HG03095 (cell line): Measurements from ENCODE around the gene POU6F2.
"Not testable (repeated sequence)": the region's sequence is repeated elsewhere in the genome, so short reads cannot be mapped to it uniquely, and the experiment has no call there.

Experiments
- ATAC-seq: cut with Tn5 transposase; IDR thresholded peaks from one replicate; pipeline ENCODE4 v1.9.1; 2021; ENCODE audit warnings: moderate library complexity; ENCODE audit not compliant: unreplicated experiment

Gene POU6F2

GRCh38 chr7:38992203-38992602, 14.5 kb downstream of the POU6F2 start:
- no peak for ATAC-seq

DNA sequence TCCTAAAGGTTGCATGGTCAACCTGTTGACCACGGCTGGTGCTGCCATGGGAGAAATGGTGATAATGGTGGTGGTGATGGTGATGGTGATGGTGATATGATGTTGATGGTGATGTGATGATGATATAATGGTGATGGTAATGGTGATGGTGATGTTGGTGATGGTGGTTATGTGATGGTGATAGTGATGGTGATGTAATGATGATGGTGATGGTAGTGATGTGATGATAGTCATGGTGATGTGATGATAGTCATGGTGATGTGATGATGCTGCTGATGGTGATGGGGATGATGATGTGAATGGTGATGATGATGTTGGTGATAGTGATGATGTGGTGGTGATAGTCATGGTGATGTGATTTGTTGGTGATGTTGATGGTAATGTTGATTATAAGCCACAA, 23.9 kb downstream of the POU6F2 start:
- no peak for ATAC-seq

GRCh38 chr7:39002755-39003154, 25.0 kb downstream of the POU6F2 start:
- ATAC-seq: no peak

- ATAC-seq: no peak
Observed at GRCh38 chr7:39005036-39005435, 27.3 kb downstream of the POU6F2 start.

DNA sequence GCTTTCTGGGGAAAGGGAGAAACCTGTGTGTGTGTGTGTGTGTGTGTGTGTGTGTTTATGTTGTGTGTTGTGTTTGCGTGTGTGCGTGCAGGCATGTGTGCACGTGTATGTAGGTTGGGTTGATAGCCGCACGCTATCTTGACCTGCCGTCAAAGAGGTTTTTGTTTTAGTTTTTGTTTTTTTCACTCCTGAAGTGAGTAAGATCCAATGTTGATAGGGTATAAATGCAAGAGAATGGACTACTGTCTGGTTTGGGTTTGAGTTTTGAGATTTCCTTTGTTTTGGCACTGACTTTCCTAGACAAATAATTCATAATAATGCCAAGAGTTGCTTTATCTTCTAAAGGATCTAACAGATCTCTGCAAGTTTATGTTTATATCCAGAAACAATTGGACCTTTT, 27.8 kb downstream of the POU6F2 start:
- ATAC-seq: no peak

DNA sequence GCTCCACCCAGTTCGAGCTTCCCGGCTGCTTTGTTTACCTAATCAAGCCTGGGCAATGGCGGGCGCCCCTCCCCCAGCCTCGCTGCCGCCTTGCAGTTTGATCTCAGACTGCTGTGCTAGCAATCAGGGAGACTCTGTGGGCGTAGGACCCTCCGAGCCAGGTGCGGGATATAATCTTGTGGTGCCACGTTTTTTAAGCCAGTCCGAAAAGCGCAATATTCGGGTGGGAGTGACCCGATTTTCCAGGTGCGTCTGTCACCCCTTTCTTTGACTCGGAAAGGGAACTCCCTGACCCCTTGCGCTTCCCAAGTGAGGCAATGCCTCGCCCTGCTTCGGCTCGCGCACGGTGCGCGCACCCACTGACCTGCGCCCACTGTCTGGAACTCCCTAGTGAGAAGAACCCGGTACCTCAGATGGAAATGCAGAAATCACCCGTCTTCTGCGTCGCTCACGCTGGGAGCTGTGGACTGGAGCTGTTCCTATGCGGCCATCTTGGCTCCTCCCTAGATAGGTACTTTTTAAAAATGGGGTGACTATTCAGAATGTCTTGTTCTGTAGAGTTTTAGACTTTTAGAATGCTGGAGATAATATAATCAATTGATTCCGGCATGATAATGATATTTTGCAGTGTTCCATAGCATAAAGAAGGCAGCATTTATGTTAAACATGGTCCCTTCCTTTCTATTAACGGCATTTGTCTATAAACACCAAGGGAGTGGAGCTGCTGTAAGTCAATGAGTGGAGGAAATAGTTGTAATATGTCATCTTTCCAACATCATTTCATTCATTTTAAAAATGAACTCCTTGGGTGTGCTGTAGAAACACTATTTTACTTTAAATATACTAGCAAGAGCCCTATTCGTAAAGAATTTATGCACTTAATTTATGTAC, 35.6 kb downstream of the POU6F2 start:
- not testable (repeated sequence) for ATAC-seq

DNA sequence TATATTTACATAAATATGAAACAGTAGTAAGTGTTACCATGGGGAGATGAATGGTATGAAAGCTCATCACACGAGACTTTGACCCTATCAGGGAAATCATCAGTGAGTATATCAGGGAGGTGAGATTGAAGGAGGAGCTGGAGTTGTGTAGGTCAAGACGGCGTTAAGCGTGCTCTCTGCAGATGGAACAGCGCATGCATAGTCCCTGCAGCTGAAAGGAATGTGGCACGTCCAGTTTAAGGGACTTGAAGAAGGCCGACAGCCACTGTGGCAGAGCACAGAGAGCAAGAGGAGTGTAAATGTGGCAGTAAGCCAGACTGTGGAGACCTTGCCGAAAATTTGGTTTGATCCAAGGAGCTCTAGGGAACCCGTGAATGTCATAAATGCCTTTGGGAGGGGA, 38.9 kb downstream of the POU6F2 start:
- no peak for ATAC-seq

DNA sequence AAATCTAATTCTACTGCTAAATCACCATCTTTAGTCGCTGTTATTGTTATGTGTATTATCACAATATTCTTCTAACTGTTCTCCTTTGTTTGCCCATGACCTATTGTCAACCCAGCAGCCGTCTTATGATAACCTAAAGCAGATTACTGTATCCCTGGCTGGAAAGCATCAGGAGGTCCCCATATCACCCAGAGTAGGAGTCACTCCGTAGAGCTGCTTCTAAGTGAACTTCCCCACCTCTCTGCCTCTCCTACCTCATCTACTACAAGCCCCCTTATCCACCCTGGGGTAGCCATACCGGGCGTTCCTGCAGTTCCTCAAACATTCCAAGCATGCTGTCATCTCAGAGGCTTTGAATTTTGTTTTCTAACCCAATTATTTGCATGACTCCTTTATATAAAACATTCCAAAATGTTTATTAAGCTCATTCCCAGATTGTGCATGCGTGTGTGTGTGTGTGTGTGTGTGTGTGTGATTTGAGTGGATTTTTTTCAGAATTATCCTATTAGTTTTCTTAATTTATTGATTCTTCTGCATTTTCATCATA, 39.7 kb downstream of the POU6F2 start:
- no peak for ATAC-seq

- ATAC-seq: no peak
Observed at GRCh38 chr7:39022796-39023195, 45.1 kb downstream of the POU6F2 start.

DNA sequence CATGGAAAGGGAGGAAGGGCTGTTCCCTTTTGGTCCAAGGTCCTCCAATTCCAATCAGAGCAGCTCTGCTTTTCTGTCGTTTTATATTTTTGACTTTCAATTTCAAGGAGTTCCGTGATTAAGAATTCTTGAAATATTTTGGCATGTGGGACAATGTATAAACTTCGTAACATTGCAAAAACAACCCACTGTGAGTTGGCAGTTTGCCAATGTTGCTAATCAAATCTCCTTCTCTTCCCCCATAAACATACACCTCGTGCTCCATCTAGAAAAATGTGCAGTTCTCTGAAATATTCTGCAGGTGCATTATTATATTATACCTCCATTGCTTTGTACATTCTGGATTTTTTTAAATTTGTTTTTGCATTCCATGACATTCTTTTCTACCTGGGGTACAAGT, 49.8 kb downstream of the POU6F2 start:
- ATAC-seq: no peak

- ATAC-seq: no peak
Observed at GRCh38 chr7:39033885-39034624, 56.3 kb downstream of the POU6F2 start.

- no peak for ATAC-seq
Observed at GRCh38 chr7:39035156-39035555, 57.4 kb downstream of the POU6F2 start.

- no peak for ATAC-seq
Observed at GRCh38 chr7:39035903-39036302, 58.2 kb downstream of the POU6F2 start.

GRCh38 chr7:39042670-39043069, 65.0 kb downstream of the POU6F2 start:
- ATAC-seq: no peak

GRCh38 chr7:39043531-39043930, 65.8 kb downstream of the POU6F2 start:
- no peak for ATAC-seq

- ATAC-seq: no peak
Observed at GRCh38 chr7:39044489-39044888, 66.8 kb downstream of the POU6F2 start.

GRCh38 chr7:39045231-39045630, 67.5 kb downstream of the POU6F2 start:
- no peak for ATAC-seq

DNA sequence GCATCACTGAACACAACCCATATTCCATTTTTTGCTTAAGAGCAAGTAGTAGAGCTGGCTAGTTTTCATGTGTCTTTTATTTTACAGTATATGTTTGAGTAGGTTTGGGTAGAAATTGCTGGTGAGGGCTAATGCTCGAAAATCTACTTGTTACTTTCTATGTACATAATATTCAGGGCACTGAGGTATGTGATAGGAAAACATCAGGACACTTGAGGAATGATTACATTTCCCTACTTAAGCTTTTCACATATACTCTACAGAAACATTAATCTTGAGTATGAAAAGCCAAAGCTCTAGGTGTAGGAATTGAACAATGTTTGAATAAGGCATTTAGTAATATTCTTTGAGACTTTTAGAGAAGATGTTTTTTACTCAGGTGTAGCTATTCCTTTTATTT, 73.6 kb downstream of the POU6F2 start:
- no peak for ATAC-seq

GRCh38 chr7:39051707-39052106, 74.0 kb downstream of the POU6F2 start:
- ATAC-seq: no peak

- ATAC-seq: no peak
Observed at GRCh38 chr7:39054731-39055130, 77.0 kb downstream of the POU6F2 start.

DNA sequence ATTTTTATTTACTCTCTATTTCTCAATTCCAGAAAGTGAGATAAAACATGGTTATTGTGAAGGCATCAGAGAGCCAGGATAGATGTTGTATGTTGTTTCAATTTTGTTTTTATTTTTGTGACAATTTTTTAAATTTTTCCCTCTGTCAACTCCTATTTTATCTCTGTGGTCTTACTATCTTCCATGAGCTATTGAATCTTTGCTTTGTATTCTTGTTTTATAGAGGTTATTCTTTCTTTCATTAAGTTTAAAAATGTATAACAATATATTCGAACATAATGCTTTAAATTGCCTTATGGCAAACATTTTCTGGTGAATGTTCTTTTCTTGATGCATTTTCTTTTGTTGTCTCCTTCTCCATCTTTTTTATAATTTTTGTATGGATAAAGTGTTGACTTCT, 78.4 kb downstream of the POU6F2 start:
- no peak for ATAC-seq

GRCh38 chr7:39062811-39063210, 85.1 kb downstream of the POU6F2 start:
- no peak for ATAC-seq
